DMS114 treated with DMSO at 0.1 percent for 48 hours (cell line): ENCODE results near the gene MAPKAP1.

Experiments
- DNase-seq: peaks from one replicate; lab custom pipeline; 2025; ENCODE audit not compliant: unreplicated experiment; lab: John Stamatoyannopoulos, UW

Gene MAPKAP1

GRCh38 chr9:125646217-125646616 lies 60.8 kb downstream of the MAPKAP1 start:
- no peak for DNase-seq

GRCh38 chr9:125644819-125645507 lies 62.0 kb downstream of the MAPKAP1 start:
- DNase-seq: no peak

GRCh38 chr9:125642311-125642710 lies 64.7 kb downstream of the MAPKAP1 start:
- DNase-seq: no peak

- no peak for DNase-seq
Measured at GRCh38 chr9:125639057-125639456, 68.0 kb downstream of the MAPKAP1 start.

- DNase-seq: no peak
Measured at GRCh38 chr9:125638239-125639045, 68.6 kb downstream of the MAPKAP1 start.

GRCh38 chr9:125637241-125637640 lies 69.8 kb downstream of the MAPKAP1 start:
- DNase-seq: no peak

GRCh38 chr9:125635888-125636287 lies 71.1 kb downstream of the MAPKAP1 start:
- no peak for DNase-seq

GRCh38 chr9:125634040-125634717 lies 72.8 kb downstream of the MAPKAP1 start:
- no peak for DNase-seq

GRCh38 chr9:125633116-125633745 lies 73.8 kb downstream of the MAPKAP1 start:
- no peak for DNase-seq

GRCh38 chr9:125632321-125633115 lies 74.5 kb downstream of the MAPKAP1 start:
- no peak for DNase-seq

- peak; percentile 13 for DNase-seq
Measured at GRCh38 chr9:125631391-125632085, 75.5 kb downstream of the MAPKAP1 start.

- DNase-seq: no peak
Measured at GRCh38 chr9:125630436-125630835, 76.6 kb downstream of the MAPKAP1 start.

GRCh38 chr9:125629446-125629845 lies 77.6 kb downstream of the MAPKAP1 start:
- DNase-seq: no peak

GRCh38 chr9:125626187-125626586 lies 80.8 kb downstream of the MAPKAP1 start:
- DNase-seq: no peak

- no peak for DNase-seq
Measured at GRCh38 chr9:125621170-125621569, 85.8 kb downstream of the MAPKAP1 start.

GRCh38 chr9:125620216-125620615 lies 86.8 kb downstream of the MAPKAP1 start:
- no peak for DNase-seq

GRCh38 chr9:125617087-125617486 lies 89.9 kb downstream of the MAPKAP1 start:
- no peak for DNase-seq

GRCh38 chr9:125613141-125613540 lies 93.9 kb downstream of the MAPKAP1 start:
- DNase-seq: no peak

- no peak for DNase-seq
Measured at GRCh38 chr9:125612616-125613015, 94.4 kb downstream of the MAPKAP1 start.
